Muscle of leg (tissue), 11 donors: Measurements from ENCODE around the gene FRMD4B. TPM values are rescaled to one million over a fixed set of nuclear protein-coding genes. Genes with fewer than 3 reads are reported as not detected.
A peak's percentile ranks its signal among the peaks of the same experiment; 100 is the strongest.

Experiments
- DNase-seq: peaks from one replicate; pipeline ENCODE4 v3.0.0; 2013
- H3K27ac ChIP-seq: one replicate; pipeline ENCODE4 v1.5.1; 2013; ENCODE audit warnings: mild to moderate bottlenecking, low read length, control low read depth
- H3K27me3 ChIP-seq: one replicate; pipeline ENCODE4 v1.6.1; 2013; ENCODE audit warnings: low read length; ENCODE audit not compliant: control insufficient read depth, insufficient read depth
- H3K36me3 ChIP-seq: one replicate; pipeline ENCODE4 v1.6.1; 2013; ENCODE audit warnings: low read length; ENCODE audit not compliant: control insufficient read depth, insufficient read depth
- H3K4me1 ChIP-seq: one replicate; pipeline ENCODE4 v1.6.1; 2013; ENCODE audit warnings: low read length; ENCODE audit not compliant: control insufficient read depth, insufficient read depth
- H3K4me3 ChIP-seq: one replicate; pipeline ENCODE4 v1.5.1; 2013; ENCODE audit warnings: low read length, control low read depth
- H3K9me3 ChIP-seq: replicated peaks from 2 replicates; pipeline ENCODE4 v1.6.1; 2013; ENCODE audit warnings: low read depth, low read length; ENCODE audit not compliant: control insufficient read depth
- WGBS: methylation state at CpG from one replicate; pipeline ENCODE4 v1.1.5; 2013; ENCODE audit warnings: missing lambda C conversion rate; ENCODE audit not compliant: insufficient coverage; 5-methylcytosine and 5-hydroxymethylcytosine counted together
- polyA plus RNA-seq, 8 donors: library from polyadenylated mRNA; unstranded; fragments of 120-200 nt; gene quantifications; one replicate each; pipeline versions ENCODE4 v1.2.1 to v1.2.3, GENCODE V29; 2013; ENCODE audit warnings: inconsistent platforms in 1 of 8, low replicate concordance in 1 of 8; ENCODE audit not compliant: insufficient read length in 8 of 8, insufficient read depth in 1 of 8
- total RNA-seq: library from RNA; stranded (reverse); fragments of 120-200 nt; gene quantifications from one replicate; pipeline ENCODE4 v1.2.4, GENCODE V29; 2013

The FRMD4B gene
- total and polyA plus RNA-seq, 9 donors: 13.9 to 23.1 (median 17.2) TPM

GRCh38 chr3:69200384-69201068 is 185.4 kb downstream of the FRMD4B start:
- WGBS: 13% methylated on average over 3 of the region's 10 CpGs
- H3K27ac ChIP-seq: peak overlapping the region; percentile 80
- H3K36me3 ChIP-seq: peaks cover 10% of the 10 kb centered on the region
- peaks cover 9% of the 10 kb centered on the region for H3K4me1 ChIP-seq
- peak; percentile 67 for DNase-seq
- no peaks in the 10 kb centered on the region for H3K27me3 ChIP-seq
- H3K4me3 ChIP-seq: no peak overlapping the region
- no peaks in the 10 kb centered on the region for H3K9me3 ChIP-seq

- Histone ChIP-seq H3K27me3 (no peaks in the 10 kb centered on the region), H3K9me3 (no peaks in the 10 kb centered on the region), H3K4me3 (no peak overlapping the region), H3K27ac (peak overlapping the region; percentile 80), H3K4me1 (peaks cover 9% of the 10 kb centered on the region), H3K36me3 (peaks cover 10% of the 10 kb centered on the region)
- no CpG with 5 or more reads among the region's 6 CpGs for WGBS
- DNase-seq: no peak
Measured at GRCh38 chr3:69199942-69200341, 185.9 kb downstream of the FRMD4B start.

GRCh38 chr3:69197922-69198530 is 187.9 kb downstream of the FRMD4B start:
- WGBS: 100% methylated on average over 2 of the region's 8 CpGs
- Histone ChIP-seq H3K4me1 (peaks cover 9% of the 10 kb centered on the region), H3K27me3 (no peaks in the 10 kb centered on the region), H3K4me3 (no peak overlapping the region), H3K27ac (no peak overlapping the region), H3K9me3 (no peaks in the 10 kb centered on the region), H3K36me3 (peaks cover 15% of the 10 kb centered on the region)
- no peak for DNase-seq

GRCh38 chr3:69197455-69197854 is 188.4 kb downstream of the FRMD4B start:
- Histone ChIP-seq H3K27me3 (no peaks in the 10 kb centered on the region), H3K4me3 (no peak overlapping the region), H3K27ac (no peak overlapping the region), H3K36me3 (peaks cover 18% of the 10 kb centered on the region), H3K9me3 (no peaks in the 10 kb centered on the region), H3K4me1 (peaks cover 9% of the 10 kb centered on the region)
- no peak for DNase-seq
- 47% methylated on average over 4 of the region's 6 CpGs for WGBS

- Histone ChIP-seq H3K27me3 (no peaks in the 10 kb centered on the region), H3K27ac (no peak overlapping the region), H3K4me3 (no peak overlapping the region), H3K36me3 (peaks cover 18% of the 10 kb centered on the region), H3K4me1 (peaks cover 9% of the 10 kb centered on the region), H3K9me3 (no peaks in the 10 kb centered on the region)
- WGBS: 85% methylated on average over 2 of the region's 3 CpGs
- no peak for DNase-seq
Measured at GRCh38 chr3:69196876-69197275, 189.0 kb downstream of the FRMD4B start.

GRCh38 chr3:69194431-69195165 is 191.3 kb downstream of the FRMD4B start:
- no peak overlapping the region for H3K4me3 ChIP-seq
- H3K4me1 ChIP-seq: no peaks in the 10 kb centered on the region
- H3K27ac ChIP-seq: no peak overlapping the region
- no peaks in the 10 kb centered on the region for H3K27me3 ChIP-seq
- WGBS: 71% methylated on average over 4 of the region's 7 CpGs
- peaks cover 18% of the 10 kb centered on the region for H3K36me3 ChIP-seq
- no peaks in the 10 kb centered on the region for H3K9me3 ChIP-seq
- DNase-seq: no peak

- no peak overlapping the region for H3K27ac ChIP-seq
- H3K4me1 ChIP-seq: no peaks in the 10 kb centered on the region
- no peaks in the 10 kb centered on the region for H3K9me3 ChIP-seq
- H3K27me3 ChIP-seq: no peaks in the 10 kb centered on the region
- DNase-seq: no peak
- no CpG with 5 or more reads among the region's 3 CpGs for WGBS
- no peak overlapping the region for H3K4me3 ChIP-seq
- H3K36me3 ChIP-seq: peaks cover 18% of the 10 kb centered on the region
Measured at GRCh38 chr3:69193749-69194148, 192.1 kb downstream of the FRMD4B start.

- H3K4me3 ChIP-seq: no peak overlapping the region
- H3K4me1 ChIP-seq: no peaks in the 10 kb centered on the region
- H3K27me3 ChIP-seq: no peaks in the 10 kb centered on the region
- no peak overlapping the region for H3K27ac ChIP-seq
- H3K9me3 ChIP-seq: no peaks in the 10 kb centered on the region
- peak; percentile 75 for DNase-seq
- H3K36me3 ChIP-seq: peaks cover 18% of the 10 kb centered on the region
Measured at GRCh38 chr3:69191516-69191915, 194.4 kb downstream of the FRMD4B start.

- Histone ChIP-seq H3K27me3 (no peaks in the 10 kb centered on the region), H3K4me3 (no peak overlapping the region), H3K27ac (no peak overlapping the region), H3K4me1 (no peaks in the 10 kb centered on the region), H3K36me3 (peaks cover 20% of the 10 kb centered on the region), H3K9me3 (no peaks in the 10 kb centered on the region)
- no peak for DNase-seq
- WGBS: no CpG with 5 or more reads among the region's 4 CpGs
Measured at GRCh38 chr3:69189487-69189886, 196.4 kb downstream of the FRMD4B start.

- no CpG with 5 or more reads among the region's 4 CpGs for WGBS
- no peak overlapping the region for H3K4me3 ChIP-seq
- no peaks in the 10 kb centered on the region for H3K27me3 ChIP-seq
- DNase-seq: no peak
- peaks cover 18% of the 10 kb centered on the region for H3K36me3 ChIP-seq
- no peaks in the 10 kb centered on the region for H3K9me3 ChIP-seq
- no peak overlapping the region for H3K27ac ChIP-seq
- no peaks in the 10 kb centered on the region for H3K4me1 ChIP-seq
Measured at GRCh38 chr3:69186575-69187093, 199.3 kb downstream of the FRMD4B start.
